Lower lobe of right lung (tissue), 2 donors: ENCODE data around the gene IGFBP6. TPM values are rescaled to one million over a fixed set of nuclear protein-coding genes. Genes with fewer than 3 reads are reported as not detected.
A peak's percentile ranks its signal among the peaks of the same experiment; 100 is the strongest.

ENCODE experiments used
- ATAC-seq, 2 donors: fragments of 200-7000 bp; cut with Tn5 transposase; one replicate each; pipeline ENCODE4 v1.9.1; 2020 to 2022; ENCODE audit warnings: mild to moderate bottlenecking in 2 of 2, moderate library complexity in 2 of 2
- DNase-seq: peaks from one replicate; pipeline ENCODE4 v3.0.0-alpha.2; 2020
- H3K27ac ChIP-seq: fragments of 200-600 bp; one replicate; pipeline ENCODE4 v1.8.0; 2022
- H3K27me3 ChIP-seq: fragments of 200-600 bp; one replicate; pipeline ENCODE4 v1.8.0; 2022; ENCODE audit warnings: low read depth
- H3K36me3 ChIP-seq: fragments of 200-600 bp; one replicate; pipeline ENCODE4 v1.8.0; 2022; ENCODE audit warnings: mild to moderate bottlenecking
- H3K4me1 ChIP-seq: fragments of 200-600 bp; one replicate; pipeline ENCODE4 v1.8.0; 2022
- H3K4me3 ChIP-seq: fragments of 200-600 bp; one replicate; pipeline ENCODE4 v1.8.0; 2022; ENCODE audit warnings: mild to moderate bottlenecking
- H3K9me3 ChIP-seq: fragments of 200-600 bp; one replicate; pipeline ENCODE4 v1.8.0; 2022
- CTCF ChIP-seq: fragments of 200-600 bp; IDR thresholded peaks from one replicate; pipeline ENCODE4 v1.8.0; 2022; ENCODE audit warnings: antibody characterized with exemption, mild to moderate bottlenecking
- intact Hi-C: fragments of 100-400 bp; cut with DNase I; formaldehyde crosslinking; loops from one replicate; pipeline ENCODE4 v1.11.0; 2022
- total RNA-seq: library from RNA; stranded (reverse); fragmentation: NEBNext Ultra II Directional; extraction: Animal tissue kit (Norgen Biotek cat#: 25700); gene quantifications from one replicate; pipeline ENCODE4 v1.2.1, GENCODE V29; 2021
- donor health status: DM: no; HTN: yes; CAD: no; lungs with severe emphysema.

The IGFBP6 gene
- total RNA-seq, 1 donor from 2014 or later, result 58.5 TPM

GRCh38 chr12:53113951-53114350 lies 16.5 kb downstream of the IGFBP6 start:
- DNase-seq (no peak), ATAC-seq (no peak)
- H3K27ac ChIP-seq, result no peak overlapping the region
- H3K36me3 ChIP-seq, result no peaks in the 10 kb centered on the region
- intact Hi-C loops, result no loop called here
- no peak overlapping the region for H3K4me3 ChIP-seq
- H3K27me3 ChIP-seq, result no peaks in the 10 kb centered on the region
- no peaks in the 10 kb centered on the region for H3K9me3 ChIP-seq
- TF ChIP-seq CTCF, result no peak
- H3K4me1 ChIP-seq, result peaks cover 5% of the 10 kb centered on the region

- peak; percentile 16 to 39 for ATAC-seq
- TF ChIP-seq CTCF, result no peak
These were observed 17.8 kb downstream of the IGFBP6 start for GRCh38 chr12:53115112-53115890.

GRCh38 chr12:53115891-53116648 lies 18.6 kb downstream of the IGFBP6 start:
- Histone ChIP-seq H3K27ac (no peak overlapping the region), H3K4me3 (no peak overlapping the region), H3K9me3 (no peaks in the 10 kb centered on the region), H3K36me3 (no peaks in the 10 kb centered on the region), H3K4me1 (peaks cover 5% of the 10 kb centered on the region), H3K27me3 (no peaks in the 10 kb centered on the region)
- no peak for TF ChIP-seq CTCF
- intact Hi-C loops, result no loop called here
- no peak for DNase-seq
- ATAC-seq, result peak in 1 of 2 donors; percentile 56

More at GRCh38 chr12:53115112-53115890, 17.8 kb downstream of the IGFBP6 start:
- intact Hi-C loops, result no loop called here
- Histone ChIP-seq H3K27me3 (no peaks in the 10 kb centered on the region), H3K27ac (no peak overlapping the region), H3K4me1 (peaks cover 5% of the 10 kb centered on the region), H3K9me3 (no peaks in the 10 kb centered on the region), H3K4me3 (no peak overlapping the region), H3K36me3 (no peaks in the 10 kb centered on the region)
- no peak for DNase-seq

GRCh38 chr12:53118751-53119300 lies 21.4 kb downstream of the IGFBP6 start:
- Histone ChIP-seq H3K36me3 (no peaks in the 10 kb centered on the region), H3K4me3 (no peak overlapping the region), H3K9me3 (no peaks in the 10 kb centered on the region), H3K27me3 (no peaks in the 10 kb centered on the region), H3K4me1 (peaks cover 5% of the 10 kb centered on the region), H3K27ac (no peak overlapping the region)
- TF ChIP-seq CTCF, result no peak
- no peak for DNase-seq
- intact Hi-C loops, result no loop called here
- no peak for ATAC-seq

- no peaks in the 10 kb centered on the region for H3K27me3 ChIP-seq
- H3K27ac ChIP-seq, result no peak overlapping the region
- no peak for DNase-seq
- no peak overlapping the region for H3K4me3 ChIP-seq
- H3K9me3 ChIP-seq, result no peaks in the 10 kb centered on the region
- no peak for TF ChIP-seq CTCF
- no peaks in the 10 kb centered on the region for H3K36me3 ChIP-seq
- no peak for ATAC-seq
- intact Hi-C loops, result no loop called here
- peaks cover 3% of the 10 kb centered on the region for H3K4me1 ChIP-seq
These were observed 23.4 kb downstream of the IGFBP6 start for GRCh38 chr12:53120685-53121525.
